CD4-positive, alpha-beta T cell treated with Interleukin-6 at 100 ng/mL for 8 hours (primary cell): ENCODE data around the gene GLT1D1.
A peak's percentile ranks its signal among the peaks of the same experiment; 100 is the strongest.
"Not testable (repeated sequence)": the region's sequence is repeated elsewhere in the genome, so short reads cannot be mapped to it uniquely, and the experiment has no call there.

Experiments
- DNase-seq: peaks from one replicate; pipeline ENCODE4 v3.0.0-alpha.2; 2020; ENCODE audit warnings: mixed read lengths, low spot score

GLT1D1 gene

GRCh38 chr12:128820723-128821432 is 32.4 kb upstream of the GLT1D1 start:
- DNase-seq: no peak

DNA sequence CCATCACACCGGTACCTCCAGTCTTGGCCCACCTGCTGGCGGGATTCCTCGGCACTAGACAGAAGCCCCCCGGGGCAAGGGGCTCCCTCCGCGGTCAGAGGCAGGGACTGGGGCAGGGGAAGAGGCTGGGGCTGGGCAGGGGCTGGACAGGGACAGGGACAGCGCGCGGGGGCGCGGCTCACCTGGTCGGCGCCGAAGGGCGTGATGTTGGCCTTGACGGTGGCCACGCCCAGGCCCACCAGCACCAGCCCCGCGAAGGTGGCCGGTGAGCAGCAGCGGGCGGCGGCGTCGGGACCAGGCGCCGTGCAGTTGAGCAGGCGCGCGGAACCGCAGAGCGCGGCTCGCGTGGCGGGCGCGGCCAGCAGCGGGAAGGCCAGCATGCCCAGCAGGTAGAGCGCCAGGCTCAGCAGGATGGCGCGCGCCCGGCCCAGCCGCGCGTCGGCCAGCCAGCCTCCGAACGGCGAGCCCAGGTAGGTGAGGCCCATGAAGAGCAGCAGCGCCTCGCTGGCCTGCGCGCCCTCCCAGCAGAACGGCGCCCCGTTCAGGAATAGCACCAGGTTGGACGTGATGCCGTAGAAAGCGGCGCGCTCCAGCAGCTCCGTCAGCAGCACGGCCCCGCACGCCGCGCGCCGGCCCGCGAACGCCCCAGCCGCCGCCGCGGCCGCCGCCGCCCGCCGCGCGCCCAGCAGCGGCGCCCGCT is 29.9 kb upstream of the GLT1D1 start:
- no peak for DNase-seq

GRCh38 chr12:128823916-128824839 is 29.1 kb upstream of the GLT1D1 start, which contains the start of gene SLC15A4:
Gene SLC15A4 (minus strand): TSS chr12:128823958. CDS start chr12:128823943, 15 bp downstream.
- DNase-seq: peak; percentile 88

DNA sequence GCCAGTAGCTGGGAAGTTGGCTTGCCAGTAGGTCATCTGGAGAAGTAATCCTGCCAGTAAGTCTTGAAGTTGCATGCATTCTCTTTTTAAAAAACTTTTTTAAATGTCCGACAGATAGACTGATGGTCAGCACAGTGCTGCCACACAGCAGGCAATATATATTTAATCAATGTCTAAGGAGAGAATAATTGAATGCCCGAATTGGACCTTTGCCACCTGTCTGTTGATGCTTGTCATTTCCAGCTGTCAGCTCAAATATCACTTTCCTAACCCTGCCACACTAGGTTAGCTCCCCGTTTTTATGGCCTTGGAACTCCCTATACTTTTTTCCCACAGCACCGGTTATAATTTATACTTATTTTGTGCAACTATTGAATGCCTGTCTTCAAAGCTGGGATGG is 27.4 kb upstream of the GLT1D1 start:
- DNase-seq: no peak

DNA sequence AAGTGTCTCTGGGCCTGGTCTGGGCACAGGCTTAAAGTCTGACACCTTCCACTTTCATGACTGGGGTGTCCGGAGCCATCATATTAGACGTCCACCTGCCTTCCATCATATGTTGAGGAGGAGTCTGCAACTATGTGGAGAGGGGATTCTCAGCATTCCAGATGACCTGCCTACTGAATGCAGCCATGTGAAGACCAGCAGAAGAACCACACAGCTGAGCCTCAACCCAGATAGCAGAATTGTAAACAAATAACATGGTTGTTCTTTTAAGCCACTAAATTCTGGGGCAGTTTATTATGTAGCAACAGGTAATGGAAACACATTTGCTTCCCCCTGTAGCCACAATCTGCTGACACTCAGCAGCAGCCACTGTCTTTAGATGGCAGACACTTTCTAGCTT is 25.6 kb upstream of the GLT1D1 start:
- DNase-seq: no peak

DNA sequence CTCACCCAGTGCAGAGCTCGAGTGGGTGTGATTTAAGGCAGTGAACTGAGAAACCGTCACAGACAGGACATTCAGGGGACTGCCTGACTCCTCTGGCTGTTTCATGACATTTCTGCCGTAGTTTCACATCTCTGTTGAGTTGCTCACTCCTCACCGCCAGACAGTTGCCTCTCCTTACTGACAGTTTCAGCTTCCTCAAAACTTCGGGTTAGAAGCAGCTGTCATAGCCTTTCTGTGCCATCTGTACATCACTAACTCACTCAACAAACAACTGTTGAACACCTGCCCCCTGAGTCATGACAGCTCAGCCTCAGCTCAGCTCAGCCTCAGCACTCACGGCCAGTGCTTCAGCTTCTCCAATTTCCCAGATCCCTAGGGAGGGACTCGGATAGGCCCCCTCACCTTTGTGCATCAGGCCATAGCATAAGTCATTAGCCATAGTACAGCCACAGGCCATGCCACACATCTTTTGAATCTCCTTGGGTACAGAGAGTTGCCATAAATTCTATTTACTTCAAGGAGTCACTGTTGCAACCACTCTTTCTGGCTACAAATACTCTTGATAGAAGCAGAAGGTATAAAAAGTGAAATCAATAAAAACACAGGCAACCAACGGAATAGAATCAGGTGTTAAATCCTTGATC is 23.3 kb upstream of the GLT1D1 start:
- DNase-seq: no peak

DNA sequence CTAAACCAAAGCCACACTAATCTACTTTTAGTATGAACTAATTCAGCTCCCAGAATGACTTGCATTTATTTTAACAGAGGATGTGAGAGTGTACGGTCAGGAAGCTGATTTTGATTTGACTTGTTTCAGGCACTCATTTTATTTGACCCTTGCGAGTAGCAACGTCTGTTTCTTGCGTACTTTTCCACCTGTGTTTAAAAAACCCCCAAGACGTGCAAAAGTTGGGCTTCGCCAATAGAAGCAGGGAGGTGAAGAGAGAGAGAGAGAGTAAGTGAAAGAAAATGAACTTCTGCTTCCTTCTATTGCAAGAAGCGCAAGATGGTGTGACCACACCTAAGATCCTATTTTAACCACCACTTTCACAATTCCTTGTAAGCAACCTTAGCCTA is 22.8 kb upstream of the GLT1D1 start:
- DNase-seq: no peak

DNA sequence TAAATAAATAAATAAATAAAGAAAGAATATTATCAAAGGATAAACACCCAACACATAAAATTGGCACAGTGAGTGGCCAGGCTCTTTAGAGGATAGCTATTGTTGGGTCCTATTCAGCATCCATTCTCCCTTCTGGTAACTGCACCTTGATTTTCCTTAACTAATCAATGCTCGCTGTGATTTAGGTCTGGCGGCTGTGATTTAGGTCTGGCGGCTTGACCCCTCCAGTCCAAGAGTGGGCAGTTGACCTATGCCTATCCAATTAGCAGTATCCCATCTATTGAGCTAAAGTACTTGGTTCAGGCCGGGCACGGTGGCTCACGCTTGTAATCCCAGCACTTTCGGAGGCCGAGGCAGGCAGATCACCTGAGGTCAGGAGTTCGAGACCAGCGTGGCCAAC is 19.9 kb upstream of the GLT1D1 start:
- no peak for DNase-seq

DNA sequence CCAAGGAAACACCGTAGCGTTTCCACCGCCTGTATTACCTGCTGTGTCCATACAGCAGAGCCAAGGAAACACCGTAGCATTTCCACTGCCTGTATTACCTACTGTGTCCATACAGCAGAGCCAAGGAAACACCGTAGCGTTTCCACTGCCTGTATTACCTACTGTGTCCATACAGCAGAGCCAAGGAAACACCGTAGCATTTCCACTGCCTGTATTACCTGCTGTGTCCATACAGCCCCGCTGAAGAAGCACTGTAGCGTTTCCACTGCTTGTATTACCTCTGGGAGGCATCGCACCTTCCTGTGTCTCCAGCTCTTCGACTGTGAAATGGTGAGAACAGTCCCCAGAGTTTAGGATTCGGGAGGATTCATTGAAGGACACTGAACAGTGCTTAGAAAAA is 13.4 kb upstream of the GLT1D1 start:
- not testable (repeated sequence) for DNase-seq

- DNase-seq: no peak
Measured at GRCh38 chr12:128840862-128841468, 12.3 kb upstream of the GLT1D1 start.

DNA sequence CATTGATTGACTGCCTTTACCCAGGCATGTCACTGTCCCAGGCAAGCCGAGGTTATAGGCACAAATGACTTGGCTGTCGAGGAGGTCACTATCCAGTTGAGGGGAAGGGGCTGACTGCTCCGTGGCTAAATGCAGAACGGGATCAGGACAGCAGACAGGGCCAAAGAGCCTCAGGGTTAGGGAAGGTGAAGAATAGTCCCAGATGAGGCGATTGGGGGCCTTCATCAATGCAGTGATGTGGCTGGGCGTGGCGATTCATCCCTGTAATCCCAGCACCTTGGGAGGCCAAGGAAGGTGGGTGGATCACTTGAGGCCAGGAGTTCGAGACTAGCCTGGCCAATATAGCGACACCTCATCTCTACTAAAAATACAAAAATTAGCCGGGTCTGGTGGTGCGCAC is 10.7 kb upstream of the GLT1D1 start:
- DNase-seq: no peak

DNA sequence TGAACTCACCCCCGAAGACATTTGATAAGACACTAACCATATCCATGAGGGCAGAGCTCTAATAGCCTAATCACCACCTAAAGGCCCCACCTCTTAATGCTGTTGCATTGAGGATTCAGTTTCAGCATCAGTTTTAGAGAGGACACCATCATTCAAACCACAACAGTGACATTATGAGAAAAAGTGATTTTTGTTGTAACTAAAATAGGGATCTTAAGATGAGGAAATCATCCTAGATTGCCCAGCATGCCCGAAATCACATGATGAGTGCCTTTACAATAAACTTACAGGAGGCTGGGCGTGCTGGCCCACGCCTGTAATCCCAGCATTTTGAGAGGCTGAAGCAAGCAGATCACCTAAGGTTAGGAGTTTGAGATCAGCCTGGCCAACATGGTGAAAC is 9.7 kb upstream of the GLT1D1 start:
- DNase-seq: no peak

- no peak for DNase-seq
Measured at GRCh38 chr12:128844031-128844635, 9.1 kb upstream of the GLT1D1 start.

- not testable (repeated sequence) for DNase-seq
Measured at GRCh38 chr12:128846671-128847070, 6.6 kb upstream of the GLT1D1 start.

GRCh38 chr12:128848371-128848770 is 4.9 kb upstream of the GLT1D1 start:
- DNase-seq: no peak

DNA sequence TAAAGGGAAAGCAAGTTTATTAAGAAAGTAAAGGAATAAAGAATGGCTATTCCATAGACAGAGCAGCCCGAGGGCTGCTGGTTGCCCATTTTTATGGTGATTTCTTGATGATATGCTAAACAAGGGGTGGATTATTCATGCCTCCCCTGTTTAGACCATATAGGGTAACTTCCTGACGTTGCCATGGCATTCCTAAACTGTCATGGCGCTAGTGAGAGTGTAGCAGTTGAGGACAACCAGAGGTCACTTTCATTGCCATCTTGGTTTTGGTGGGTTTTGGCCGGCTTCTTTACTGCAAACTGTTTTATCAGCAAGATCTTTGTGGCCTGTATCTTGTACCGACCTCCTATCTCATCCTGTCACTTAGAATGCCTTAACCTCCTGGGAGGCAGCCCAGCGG is 3.5 kb upstream of the GLT1D1 start:
- not testable (repeated sequence) for DNase-seq

- no peak for DNase-seq
Measured at GRCh38 chr12:128850400-128850799, 2.9 kb upstream of the GLT1D1 start.

DNA sequence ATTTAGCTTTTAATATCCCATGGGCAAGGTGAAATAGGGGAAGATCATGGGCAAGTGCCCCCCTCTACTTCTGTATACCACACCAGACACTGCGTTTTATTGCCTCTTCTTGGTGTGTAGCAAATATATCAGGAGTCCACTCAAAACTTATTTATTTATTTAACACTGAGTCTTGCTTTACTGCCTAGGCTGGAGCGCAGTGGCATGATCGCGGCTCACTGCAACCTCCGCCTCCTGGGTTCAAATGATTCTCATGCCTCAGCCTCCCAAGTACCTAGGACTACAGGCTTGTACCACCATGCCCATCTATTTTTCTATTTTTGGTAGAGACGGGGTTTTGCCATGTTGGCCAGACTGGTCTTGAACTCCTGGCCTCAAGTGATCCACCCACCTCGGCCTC is 1.8 kb upstream of the GLT1D1 start:
- DNase-seq: not testable (repeated sequence)

GRCh38 chr12:128852026-128852698 is 1.1 kb upstream of the GLT1D1 start:
- no peak for DNase-seq

- DNase-seq: no peak
Measured at GRCh38 chr12:128853600-128854197, 421 bp downstream of the GLT1D1 start.
